ENCODE measurements around the gene HOXB5.

HOXB5 gene

GRCh38 chr17:48628649-48629410 is 35.3 kb upstream of the HOXB5 start:
- no peak for DNase-seq

- DNase-seq, result no peak
These were observed 34.3 kb upstream of the HOXB5 start for GRCh38 chr17:48627623-48628521.

- DNase-seq, result no peak
These were observed 33.6 kb upstream of the HOXB5 start for GRCh38 chr17:48627118-48627597.

GRCh38 chr17:48626245-48627117 is 32.9 kb upstream of the HOXB5 start, which contains the start of gene HOXB9:
TSS of gene HOXB9 (minus strand) at chr17:48626358. CDS start at chr17:48626269, 89 bp downstream.
- DNase-seq, result peak; percentile 1 to 35

- peak in 1 of 2 experiments; percentile 10 for DNase-seq
These were observed 32.1 kb upstream of the HOXB5 start for GRCh38 chr17:48625495-48626244.

GRCh38 chr17:48624544-48625494 is 31.2 kb upstream of the HOXB5 start:
- no peak for DNase-seq

GRCh38 chr17:48624118-48624517 is 30.5 kb upstream of the HOXB5 start:
- DNase-seq, result no peak

GRCh38 chr17:48623583-48623982 is 30.0 kb upstream of the HOXB5 start:
- no peak for DNase-seq

GRCh38 chr17:48622857-48623256 is 29.3 kb upstream of the HOXB5 start:
- DNase-seq, result no peak

GRCh38 chr17:48621410-48622392 is 28.1 kb upstream of the HOXB5 start:
- no peak for DNase-seq

GRCh38 chr17:48620461-48621139 is 27.0 kb upstream of the HOXB5 start:
- no peak for DNase-seq

- DNase-seq, result no peak
These were observed 26.4 kb upstream of the HOXB5 start for GRCh38 chr17:48619826-48620449.

GRCh38 chr17:48618256-48618896 is 24.8 kb upstream of the HOXB5 start:
- DNase-seq, result no peak

GRCh38 chr17:48617471-48618255 is 24.1 kb upstream of the HOXB5 start:
- no peak for DNase-seq

- DNase-seq, result no peak
These were observed 23.3 kb upstream of the HOXB5 start for GRCh38 chr17:48616717-48617470.
